ENCODE measurements around the gene PRKCA. TPM values are rescaled to one million over a fixed set of nuclear protein-coding genes. Genes with fewer than 3 reads are reported as not detected.

The PRKCA gene
- total RNA-seq, 3 donors from 2014 or later, result 5.1 to 10.5 (median 6.6) TPM

DNA sequence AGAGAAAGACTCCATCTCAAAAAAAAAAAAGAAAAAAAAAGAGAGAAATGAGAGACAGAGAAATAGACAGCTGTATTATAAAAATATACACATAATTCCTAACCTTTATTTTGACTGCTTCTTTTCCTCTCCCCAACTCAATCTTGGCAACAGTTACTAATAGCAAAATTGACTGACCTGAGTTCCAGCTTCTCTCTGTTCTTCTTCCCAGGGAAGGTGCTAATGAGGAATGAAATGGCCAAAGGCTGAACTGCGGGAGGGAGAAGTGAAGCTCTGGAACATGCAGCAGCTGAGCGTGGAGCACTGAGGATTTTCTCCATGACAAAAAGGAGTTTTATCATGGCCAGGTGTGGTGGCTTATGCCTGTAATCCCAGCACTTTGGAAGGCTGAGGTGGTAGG, 25.2 kb upstream of the PRKCA start:
- TF ChIP-seq, protein P1, sequence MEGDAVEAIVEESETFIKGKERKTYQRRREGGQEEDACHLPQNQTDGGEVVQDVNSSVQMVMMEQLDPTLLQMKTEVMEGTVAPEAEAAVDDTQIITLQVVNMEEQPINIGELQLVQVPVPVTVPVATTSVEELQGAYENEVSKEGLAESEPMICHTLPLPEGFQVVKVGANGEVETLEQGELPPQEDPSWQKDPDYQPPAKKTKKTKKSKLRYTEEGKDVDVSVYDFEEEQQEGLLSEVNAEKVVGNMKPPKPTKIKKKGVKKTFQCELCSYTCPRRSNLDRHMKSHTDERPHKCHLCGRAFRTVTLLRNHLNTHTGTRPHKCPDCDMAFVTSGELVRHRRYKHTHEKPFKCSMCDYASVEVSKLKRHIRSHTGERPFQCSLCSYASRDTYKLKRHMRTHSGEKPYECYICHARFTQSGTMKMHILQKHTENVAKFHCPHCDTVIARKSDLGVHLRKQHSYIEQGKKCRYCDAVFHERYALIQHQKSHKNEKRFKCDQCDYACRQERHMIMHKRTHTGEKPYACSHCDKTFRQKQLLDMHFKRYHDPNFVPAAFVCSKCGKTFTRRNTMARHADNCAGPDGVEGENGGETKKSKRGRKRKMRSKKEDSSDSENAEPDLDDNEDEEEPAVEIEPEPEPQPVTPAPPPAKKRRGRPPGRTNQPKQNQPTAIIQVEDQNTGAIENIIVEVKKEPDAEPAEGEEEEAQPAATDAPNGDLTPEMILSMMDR (IDR thresholded peaks at IDR 0.05), result no peak
- TF ChIP-seq POLR2AphosphoS5 (IDR thresholded peaks at IDR 0.05), result no peak
- TF ChIP-seq POLR2A (IDR thresholded peaks at IDR 0.05), result no peak
- no peak for DNase-seq (ENCODE audit: low spot score in 2 of 2)
- no peak overlapping the region for H3K4me3 ChIP-seq
- intact Hi-C loops (cut with DNase I; ENCODE audit: low total_unique reads), result no loop called here
- no peak overlapping the region for H3K27ac ChIP-seq
- no peaks in the 10 kb centered on the region for H3K4me1 ChIP-seq
- no peaks in the 10 kb centered on the region for H3K9me3 ChIP-seq
- no peaks in the 10 kb centered on the region for H3K27me3 ChIP-seq
- no peaks in the 10 kb centered on the region for H3K36me3 ChIP-seq

DNA sequence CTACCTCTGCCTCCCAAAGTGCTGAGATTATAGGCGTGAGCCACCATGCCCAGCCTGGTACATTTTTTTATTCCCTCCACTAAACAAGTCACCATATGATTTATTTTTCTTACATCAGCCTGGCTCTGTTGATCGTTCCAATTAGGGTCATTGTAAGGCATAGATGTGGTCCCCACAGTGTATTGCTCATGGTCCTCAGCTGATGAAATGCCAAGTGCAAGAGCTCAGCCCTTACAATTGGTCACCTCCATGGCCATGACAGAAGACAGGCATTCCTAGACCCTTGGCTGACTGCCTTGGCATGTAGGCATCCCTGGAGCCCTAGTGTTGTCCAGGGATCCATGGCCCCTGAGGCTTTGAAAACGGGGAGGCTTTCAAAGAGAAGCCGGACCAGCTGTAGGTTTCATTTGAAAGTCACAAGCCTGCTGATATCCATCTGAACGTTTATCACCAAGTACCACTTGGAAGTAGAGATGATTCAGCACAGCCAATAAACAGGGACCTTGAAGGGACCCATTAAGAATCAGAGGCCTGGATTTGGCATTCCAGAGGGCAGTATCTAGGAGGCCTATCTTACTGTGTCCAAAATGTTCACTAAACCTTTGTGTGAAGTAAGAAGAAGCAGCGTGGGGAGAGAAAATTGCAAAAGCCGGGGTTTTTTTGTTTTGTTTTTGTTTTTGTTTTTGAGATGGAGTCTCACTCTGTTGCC, 20.6 kb upstream of the PRKCA start:
- no peaks in the 10 kb centered on the region for H3K36me3 ChIP-seq
- no peak for DNase-seq (ENCODE audit: low spot score in 2 of 2)
- TF ChIP-seq, protein P1 (IDR thresholded peaks at IDR 0.05), result no peak
- TF ChIP-seq POLR2AphosphoS5 (IDR thresholded peaks at IDR 0.05) (no peak), POLR2A (IDR thresholded peaks at IDR 0.05) (no peak)
- H3K9me3 ChIP-seq, result no peaks in the 10 kb centered on the region
- H3K27ac ChIP-seq, result no peak overlapping the region
- no peaks in the 10 kb centered on the region for H3K27me3 ChIP-seq
- no peak overlapping the region for H3K4me3 ChIP-seq
- intact Hi-C loops (cut with DNase I; ENCODE audit: low total_unique reads), result no loop called here
- H3K4me1 ChIP-seq, result no peaks in the 10 kb centered on the region

DNA sequence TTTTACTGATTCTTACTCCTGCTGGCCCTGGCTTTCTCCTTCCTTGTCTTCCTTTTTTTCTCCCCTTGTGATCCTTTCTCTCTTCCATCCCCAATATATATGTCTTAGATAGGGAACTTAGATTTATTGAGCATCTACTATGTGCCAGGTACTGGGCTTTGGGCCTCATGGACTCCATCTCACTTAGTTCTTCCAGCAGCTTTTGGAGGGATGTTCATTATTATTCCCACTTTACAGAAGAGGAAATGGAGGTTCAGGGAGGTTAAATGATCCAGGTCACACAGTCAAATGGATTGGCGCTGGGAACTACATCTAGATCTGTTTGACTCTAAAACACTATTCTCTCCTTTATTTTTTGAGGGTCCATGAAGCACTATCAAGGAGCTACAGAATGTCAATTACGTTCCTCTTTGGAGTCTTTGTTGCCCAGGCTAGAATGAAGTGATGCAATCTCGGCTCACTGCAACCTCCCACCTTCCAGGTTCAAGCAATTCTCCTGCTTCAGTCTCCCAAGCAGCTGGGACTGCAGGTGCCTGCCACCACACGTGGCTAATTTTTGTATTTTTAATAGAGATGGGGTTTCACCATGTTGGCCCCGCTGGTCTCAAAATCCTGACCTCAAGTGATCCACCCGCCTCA, 19.0 kb upstream of the PRKCA start:
- Histone ChIP-seq H3K4me1 (no peaks in the 10 kb centered on the region), H3K36me3 (no peaks in the 10 kb centered on the region), H3K27ac (no peak overlapping the region), H3K9me3 (no peaks in the 10 kb centered on the region), H3K27me3 (no peaks in the 10 kb centered on the region), H3K4me3 (no peak overlapping the region)
- TF ChIP-seq POLR2A (IDR thresholded peaks at IDR 0.05) (no peak), POLR2AphosphoS5 (IDR thresholded peaks at IDR 0.05) (no peak)
- TF ChIP-seq, protein P1 (IDR thresholded peaks at IDR 0.05), result no peak
- intact Hi-C loops (cut with DNase I; ENCODE audit: low total_unique reads), result no loop called here
- DNase-seq (ENCODE audit: low spot score in 2 of 2), result no peak

DNA sequence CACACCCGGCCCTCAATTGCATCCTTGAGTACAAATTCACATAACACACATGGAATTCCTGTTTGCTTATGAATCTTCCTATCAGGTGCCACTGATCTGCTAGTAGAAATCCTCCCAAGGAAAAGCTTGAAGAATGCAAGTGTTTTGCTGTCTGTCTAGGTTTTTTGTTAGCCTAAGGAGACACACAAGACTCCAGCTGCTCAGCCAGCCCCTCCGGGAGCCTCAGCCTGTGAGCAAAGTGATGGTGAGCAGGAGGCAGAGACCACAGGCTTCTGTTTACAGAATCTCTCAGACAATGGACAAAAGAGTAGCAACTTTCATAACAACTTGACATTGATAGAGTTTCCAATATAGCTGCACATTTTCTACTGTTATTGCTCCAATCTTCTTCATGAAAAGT, 18.4 kb upstream of the PRKCA start:
- Histone ChIP-seq H3K27me3 (no peaks in the 10 kb centered on the region), H3K4me1 (no peaks in the 10 kb centered on the region), H3K27ac (no peak overlapping the region), H3K9me3 (no peaks in the 10 kb centered on the region), H3K4me3 (no peak overlapping the region), H3K36me3 (no peaks in the 10 kb centered on the region)
- TF ChIP-seq POLR2A (IDR thresholded peaks at IDR 0.05) (no peak), POLR2AphosphoS5 (IDR thresholded peaks at IDR 0.05) (no peak)
- TF ChIP-seq, protein P1 (IDR thresholded peaks at IDR 0.05), result no peak
- intact Hi-C loops (cut with DNase I; ENCODE audit: low total_unique reads), result no loop called here
- no peak for DNase-seq (ENCODE audit: low spot score in 2 of 2)

DNA sequence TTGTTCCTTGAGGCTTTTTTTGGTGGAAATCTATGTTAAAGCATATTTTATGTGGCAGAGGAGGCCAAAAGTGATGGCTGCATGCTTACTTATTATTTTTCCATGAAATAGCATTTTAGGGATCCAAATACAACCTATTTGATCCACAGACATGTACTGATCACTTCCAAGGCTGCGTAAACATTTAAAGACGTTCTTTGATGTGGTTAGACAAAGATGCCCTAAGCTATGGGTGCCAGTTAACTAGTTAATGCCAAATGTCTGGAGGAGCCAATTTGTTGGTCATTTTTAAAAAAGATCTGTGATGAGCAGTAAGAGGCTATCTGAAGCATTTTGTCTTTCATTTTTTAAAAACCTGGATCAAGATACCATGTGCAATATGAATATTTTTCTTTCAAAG, 17.3 kb upstream of the PRKCA start:
- Histone ChIP-seq H3K4me1 (no peaks in the 10 kb centered on the region), H3K27ac (no peak overlapping the region), H3K4me3 (no peak overlapping the region), H3K36me3 (no peaks in the 10 kb centered on the region), H3K27me3 (no peaks in the 10 kb centered on the region), H3K9me3 (no peaks in the 10 kb centered on the region)
- no peak for DNase-seq (ENCODE audit: low spot score in 2 of 2)
- intact Hi-C loops (cut with DNase I; ENCODE audit: low total_unique reads), result no loop called here
- TF ChIP-seq POLR2AphosphoS5 (IDR thresholded peaks at IDR 0.05) (no peak), POLR2A (IDR thresholded peaks at IDR 0.05) (no peak)
